Testis (tissue), 3 donors: ENCODE data around the gene TLE6. TPM values are rescaled to one million over a fixed set of nuclear protein-coding genes. Genes with fewer than 3 reads are reported as not detected.

Experiments
- DNase-seq: peaks from one replicate; pipeline ENCODE4 v3.0.0-alpha.2; 2019
- H3K27ac ChIP-seq, 2 donors: fragments of 200-600 bp; sonication (generic); one replicate each; pipeline ENCODE4 v1.5.1; 2019
- H3K27me3 ChIP-seq: fragments of 200-600 bp; sonication (generic); one replicate; pipeline ENCODE4 v1.5.1; 2019
- H3K36me3 ChIP-seq: fragments of 200-600 bp; sonication (generic); one replicate; pipeline ENCODE4 v1.5.1; 2017; ENCODE audit warnings: low read depth; ENCODE audit errors: missing control alignments
- H3K4me1 ChIP-seq: fragments of 200-600 bp; sonication (generic); one replicate; pipeline ENCODE4 v1.5.1; 2019
- H3K4me3 ChIP-seq, 2 donors: fragments of 200-600 bp; sonication (generic); one replicate each; pipeline ENCODE4 v1.5.1; 2017 to 2019
- H3K9me3 ChIP-seq: fragments of 200-600 bp; sonication (generic); one replicate; pipeline ENCODE4 v1.5.1; 2017
- CTCF ChIP-seq, 3 experiments: fragments of 450-650 bp in 2 of 3; fragments of 200-600 bp in 1 of 3; sonication (generic) in 1 of 3; IDR thresholded peaks; one replicate each; pipeline ENCODE4 v1.5.1; 2016 to 2019; ENCODE audit warnings: antibody characterized with exemption in 3 of 3, mild to moderate bottlenecking in 2 of 3, moderate library complexity in 1 of 3
- POLR2A ChIP-seq: fragments of 450-650 bp; IDR thresholded peaks from one replicate; pipeline ENCODE4 v1.6.1; 2017; ENCODE audit warnings: antibody characterized with exemption, mild to moderate bottlenecking, moderate library complexity
- WGBS, 2 donors: methylation state at CpG; one replicate each; pipeline ENCODE4 v1.1.5; 2018; 5-methylcytosine and 5-hydroxymethylcytosine counted together
- intact Hi-C: fragments of 100-400 bp; cut with DNase I; formaldehyde crosslinking; loops from one replicate; pipeline ENCODE4 v1.15.1; 2023; ENCODE audit warnings: low total_unique reads
- polyA plus RNA-seq: library from polyadenylated mRNA; stranded (reverse); fragments of 350-450 nt; fragmentation: Illumina TruSeq; extraction: RNeasy Lipid Tissue Mini Kit (QIAGEN cat#74804); gene quantifications from one replicate; pipeline ENCODE4 v1.2.3, GENCODE V29; 2014; ENCODE audit warnings: low read depth, low replicate concordance; ENCODE audit not compliant: insufficient read depth
- total RNA-seq, 2 donors: library from RNA; depleted of rRNA; stranded (reverse); fragments of >200 nt; gene quantifications; one replicate each; pipeline ENCODE4 v1.2.3, GENCODE V29; 2016

Gene TLE6
- total and polyA plus RNA-seq, 3 donors from 2014 or later = 8.1 to 12.5 (median 9.1) TPM

- no peaks in the 10 kb centered on the region for H3K36me3 ChIP-seq
- H3K9me3 ChIP-seq = no peaks in the 10 kb centered on the region
- no peak for TF ChIP-seq CTCF (IDR thresholded peaks at IDR 0.05)
- no peak for TF ChIP-seq POLR2A
- no peak overlapping the region for H3K27ac ChIP-seq
- no peak for DNase-seq
- H3K4me1 ChIP-seq = no peaks in the 10 kb centered on the region
- no peaks in the 10 kb centered on the region for H3K27me3 ChIP-seq
- intact Hi-C loops = no loop called here
- H3K4me3 ChIP-seq = no peak overlapping the region
- 94% methylated on average over 22 of the region's 22 CpGs for WGBS, 2 donors
Observed at GRCh38 chr19:3015126-3016057, 38.0 kb downstream of the TLE6 start.

DNA sequence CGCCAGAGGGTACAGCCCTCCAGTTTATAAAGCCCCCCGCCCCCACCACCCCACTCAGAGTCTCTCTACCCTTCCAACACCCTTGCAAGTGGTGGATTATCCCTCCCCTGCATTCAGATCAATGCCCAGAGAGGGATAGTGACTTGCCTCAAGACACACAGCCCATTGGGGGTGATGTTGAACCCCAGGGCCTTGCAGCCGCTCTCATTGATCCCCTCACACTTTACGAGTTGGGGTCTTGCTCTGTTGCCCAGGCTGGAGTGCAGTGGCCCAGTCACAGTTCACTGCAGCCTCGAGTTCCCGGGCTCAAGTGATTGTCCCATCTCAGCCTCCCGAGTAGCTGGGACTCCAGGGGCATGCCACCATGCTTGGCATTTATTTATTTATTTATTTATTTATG is 40.6 kb downstream of the TLE6 start:
- intact Hi-C loops = no loop called here
- no peaks in the 10 kb centered on the region for H3K27me3 ChIP-seq
- TF ChIP-seq CTCF (IDR thresholded peaks at IDR 0.05) (no peak), POLR2A (no peak)
- no peaks in the 10 kb centered on the region for H3K36me3 ChIP-seq
- H3K27ac ChIP-seq = no peak overlapping the region
- H3K4me1 ChIP-seq = no peaks in the 10 kb centered on the region
- no peak overlapping the region for H3K4me3 ChIP-seq
- H3K9me3 ChIP-seq = no peaks in the 10 kb centered on the region
- DNase-seq = no peak
- 98 to 99% methylated on average over 6 to 7 of the region's 7 CpGs for whole genome bisulfite sequencing, 2 donors

DNA sequence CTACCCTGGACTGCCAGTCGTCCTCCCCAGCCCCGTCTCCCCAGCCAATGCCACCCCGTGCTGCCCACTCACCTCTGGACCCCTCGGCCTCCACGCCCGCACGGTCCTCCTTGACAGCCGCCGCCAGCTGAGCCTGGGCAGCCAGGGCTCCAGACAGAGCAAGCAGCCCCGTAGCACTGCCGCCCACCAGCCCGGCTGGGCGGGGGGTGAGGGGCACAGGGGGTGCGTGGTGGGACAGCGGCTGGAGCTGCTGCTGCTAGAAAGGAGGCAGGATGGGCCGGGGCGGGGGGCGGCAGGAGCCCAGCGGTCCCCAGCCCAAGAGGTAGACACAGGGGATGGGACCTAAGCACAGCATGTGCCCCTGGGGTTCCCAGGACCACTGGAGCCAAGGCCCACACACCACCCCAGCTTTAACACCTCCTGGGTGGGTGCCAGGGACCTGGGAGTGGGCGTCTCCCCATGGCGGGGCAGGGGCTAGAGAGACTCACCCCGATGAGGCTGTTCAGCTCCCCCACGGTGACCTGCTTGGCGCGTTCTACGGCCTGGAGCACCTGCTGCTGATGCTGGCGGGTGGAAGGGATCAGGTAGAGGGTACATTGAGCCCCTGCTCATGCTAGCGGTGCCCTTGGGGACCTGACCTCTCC is 42.0 kb downstream of the TLE6 start:
- Histone ChIP-seq H3K9me3 (no peaks in the 10 kb centered on the region), H3K4me1 (no peaks in the 10 kb centered on the region), H3K36me3 (no peaks in the 10 kb centered on the region), H3K4me3 (no peak overlapping the region), H3K27me3 (no peaks in the 10 kb centered on the region), H3K27ac (peak overlapping the region; percentile 54 to 64)
- 90 to 91% methylated on average over 4 to 28 of the region's 28 CpGs for WGBS, 2 donors
- TF ChIP-seq POLR2A = no peak
- no peak for TF ChIP-seq CTCF (IDR thresholded peaks at IDR 0.05)
- intact Hi-C loops = no loop called here
- DNase-seq = no peak

DNA sequence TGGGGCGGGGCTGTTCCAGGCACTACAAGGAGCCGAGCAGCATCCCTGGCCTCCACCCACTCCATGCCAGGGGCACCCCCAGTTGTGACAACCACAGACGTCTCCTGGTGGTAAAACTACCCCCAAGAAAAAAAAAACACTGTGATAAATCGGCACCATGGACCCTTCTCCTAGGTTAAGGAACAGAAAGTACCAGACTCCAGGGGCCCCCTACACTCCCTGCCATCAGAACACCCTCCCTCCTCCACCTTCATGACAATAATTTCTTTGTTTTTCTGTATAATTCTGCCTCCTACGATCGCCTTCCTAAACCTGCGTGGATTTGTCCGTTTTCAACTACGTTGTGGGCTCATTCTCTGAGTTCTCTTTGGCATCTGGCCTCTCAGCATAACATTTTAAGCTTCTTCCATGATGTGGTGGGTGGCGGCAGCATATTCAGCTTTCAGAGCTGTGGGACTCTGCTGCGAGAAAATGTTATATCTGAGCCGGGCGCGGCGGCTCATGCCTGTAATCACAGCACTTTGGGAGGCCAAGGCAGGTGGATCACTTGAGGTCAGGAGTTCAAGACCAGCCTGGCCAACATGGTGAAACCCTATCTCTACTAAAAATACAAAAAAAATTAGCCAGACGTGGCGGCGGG is 43.1 kb downstream of the TLE6 start:
- H3K4me3 ChIP-seq = no peak overlapping the region
- intact Hi-C loops = no loop called here

More for the DNA sequence above, 43.1 kb downstream of the TLE6 start:
- Histone ChIP-seq H3K4me1 (no peaks in the 10 kb centered on the region), H3K27ac (peak overlapping the region; percentile 54 to 64), H3K9me3 (no peaks in the 10 kb centered on the region), H3K27me3 (no peaks in the 10 kb centered on the region), H3K36me3 (no peaks in the 10 kb centered on the region)
- no peak for TF ChIP-seq POLR2A
- no peak for TF ChIP-seq CTCF (IDR thresholded peaks at IDR 0.05)
- 60 to 79% methylated on average over 18 of the region's 18 CpGs for WGBS, 2 donors
- peak; percentile 66 for DNase-seq
